ENCODE data around the gene ORAI2.
A peak's percentile ranks its signal among the peaks of the same experiment; 100 is the strongest.
"Not testable (repeated sequence)": the region's sequence is repeated elsewhere in the genome, so short reads cannot be mapped to it uniquely, and the experiment has no call there.

Gene ORAI2

DNA sequence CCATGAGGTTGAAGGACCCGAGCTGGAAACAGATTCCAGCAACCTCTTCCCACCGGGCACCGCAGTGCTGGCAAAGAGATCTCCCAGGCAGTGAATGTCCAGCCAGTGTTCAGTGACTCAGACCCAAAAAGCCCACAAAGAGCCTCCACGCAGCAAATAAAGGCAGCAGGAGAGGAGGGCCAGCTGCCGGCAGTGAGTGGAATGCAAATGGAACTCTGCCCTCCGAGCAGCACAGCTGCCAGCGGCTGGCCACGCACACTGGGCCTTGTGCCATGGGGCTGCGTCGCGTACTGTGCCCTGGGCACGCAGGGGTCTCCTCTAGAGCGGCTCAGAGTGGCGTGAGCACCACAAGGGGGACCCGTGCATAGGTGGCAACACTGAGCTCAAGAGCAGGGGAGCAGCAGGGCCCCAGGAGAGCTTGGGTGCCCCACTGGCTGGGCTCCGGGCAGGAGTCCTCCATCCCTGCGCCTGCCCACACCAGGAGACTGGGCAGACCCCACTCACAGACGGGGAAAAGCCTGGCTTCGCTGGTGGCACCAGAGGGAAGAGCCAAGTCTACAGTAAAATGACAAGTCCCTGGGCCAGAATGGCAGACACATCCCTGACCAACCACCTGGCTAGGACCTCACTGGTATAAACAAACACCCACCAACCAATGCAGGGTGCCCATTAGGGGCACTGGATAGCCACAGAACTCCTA lies 41.5 kb downstream of the ORAI2 start:
- WGBS (ENCODE audit: insufficient coverage), result no CpG with 5 or more reads among the region's 19 CpGs
- POLR2A ChIA-PET; H3K4me3 ChIP-seq (ENCODE audit: control insufficient read depth in 1 of 7, extremely low read depth in 1 of 7, insufficient read depth in 4 of 7, low read depth in 2 of 7, low read length in 6 of 7); CTCF ChIA-PET; H3K9me3 ChIP-seq (ENCODE audit: control extremely low read depth in 1 of 5, control insufficient read depth in 4 of 5, insufficient read depth in 2 of 5, low read depth in 1 of 5, low read length in 4 of 5); DNase-seq; H3K4me1 ChIP-seq (ENCODE audit: control extremely low read depth in 1 of 4, control insufficient read depth in 4 of 4, insufficient read depth in 4 of 4, low read length in 3 of 4); H3K27me3 ChIP-seq (replicated peaks in 2 of 5; ENCODE audit: control insufficient read depth in 4 of 5, insufficient read depth in 5 of 5, low read length in 4 of 5); H3K27ac ChIP-seq (ENCODE audit: insufficient read depth in 1 of 2, low read depth in 1 of 2, low read length in 2 of 2, poor library complexity in 1 of 2, severe bottlenecking in 2 of 2): not testable (repeated sequence)
- peaks cover 0 to 31% (median 21%) of the 10 kb centered on the region in 4 experiments for H3K36me3 ChIP-seq (ENCODE audit: control insufficient read depth in 4 of 4, insufficient read depth in 4 of 4, low read length in 3 of 4)

DNA sequence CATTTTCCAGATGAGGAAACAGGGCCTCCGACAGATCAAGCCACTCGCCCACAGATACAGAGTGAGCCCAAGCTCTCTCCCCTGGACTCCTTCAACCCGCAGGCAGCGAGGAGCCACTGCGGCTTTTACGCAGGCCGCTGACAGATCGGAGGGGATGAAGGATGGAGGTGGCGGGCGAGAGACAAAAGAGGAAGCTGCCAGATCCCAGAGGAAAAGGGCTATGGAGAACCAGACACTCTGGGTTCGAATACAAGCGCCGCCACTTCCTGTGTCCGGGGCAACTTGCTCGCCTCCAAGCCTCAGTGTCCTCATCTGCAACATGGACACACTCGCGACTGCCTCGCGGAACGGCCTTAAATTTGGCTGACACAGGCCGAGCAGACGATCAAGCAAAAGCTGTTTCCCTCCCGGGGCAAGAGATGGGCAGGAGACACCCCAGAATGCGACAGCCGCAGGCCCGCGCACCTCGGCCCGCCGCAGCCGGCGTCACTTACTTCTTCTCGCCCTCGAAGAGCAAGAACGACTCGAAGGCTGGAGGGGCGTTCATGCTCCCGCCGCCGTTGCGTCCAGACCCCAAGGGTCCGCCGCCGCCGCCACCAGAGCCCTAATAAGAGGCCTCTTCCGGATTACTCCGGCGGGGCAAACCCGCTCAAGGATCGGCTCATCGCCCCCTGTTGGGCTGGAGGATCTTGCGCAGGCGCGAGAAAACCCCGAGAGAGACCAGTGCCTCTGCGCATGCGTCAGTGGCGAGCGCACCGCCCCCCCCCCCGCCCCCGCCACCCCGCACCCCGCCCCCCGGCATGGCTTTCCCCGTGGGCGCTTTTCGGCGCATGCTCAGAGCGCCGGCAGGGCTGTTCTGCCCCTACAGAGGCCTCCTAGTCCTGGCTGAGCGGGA lies 45.2 kb downstream of the ORAI2 start, which contains the start of gene POLR2J:
TSS of gene POLR2J (minus strand) at position 609 of the 895 bp plus-strand sequence. CDS start at position 547, 62 bp downstream.
- WGBS (ENCODE audit: insufficient coverage), result no CpG with 5 or more reads among the region's 72 CpGs
- CTCF ChIA-PET; POLR2A ChIA-PET; H3K27ac ChIP-seq (ENCODE audit: insufficient read depth in 1 of 2, low read depth in 1 of 2, low read length in 2 of 2, poor library complexity in 1 of 2, severe bottlenecking in 2 of 2); H3K4me1 ChIP-seq (ENCODE audit: control extremely low read depth in 1 of 4, control insufficient read depth in 4 of 4, insufficient read depth in 4 of 4, low read length in 3 of 4); H3K9me3 ChIP-seq (ENCODE audit: control extremely low read depth in 1 of 5, control insufficient read depth in 4 of 5, insufficient read depth in 2 of 5, low read depth in 1 of 5, low read length in 4 of 5); H3K36me3 ChIP-seq (ENCODE audit: control insufficient read depth in 4 of 4, insufficient read depth in 4 of 4, low read length in 3 of 4); H3K27me3 ChIP-seq (replicated peaks in 2 of 5; ENCODE audit: control insufficient read depth in 4 of 5, insufficient read depth in 5 of 5, low read length in 4 of 5): not testable (repeated sequence)
- peak; percentile 72 to 88 (median 74) for DNase-seq
- H3K4me3 ChIP-seq (ENCODE audit: control insufficient read depth in 1 of 7, extremely low read depth in 1 of 7, insufficient read depth in 4 of 7, low read depth in 2 of 7, low read length in 6 of 7), result peak within 1 kb of the TSS in 4 of 7 experiments; percentile 40 to 54 (median 50)

DNA sequence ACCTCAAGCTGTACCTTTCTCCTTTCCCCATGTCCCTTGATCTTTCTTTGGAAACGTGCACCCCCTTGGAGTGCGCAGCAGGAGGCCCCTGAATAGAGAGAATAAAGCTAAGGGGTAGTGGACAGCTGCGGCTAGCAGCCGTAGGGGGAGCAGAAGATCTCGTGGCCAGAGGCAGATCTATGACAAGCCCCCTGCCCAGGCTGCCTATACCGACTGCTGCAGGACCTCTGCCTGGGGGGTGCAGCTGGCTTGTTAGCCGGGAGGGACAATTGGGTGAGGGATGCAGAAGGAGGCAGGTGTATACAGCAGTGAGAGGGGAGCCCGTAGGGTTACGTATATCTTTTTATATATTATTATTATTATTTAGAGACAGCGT lies 45.8 kb downstream of the ORAI2 start:
- H3K9me3 ChIP-seq (ENCODE audit: control extremely low read depth in 1 of 5, control insufficient read depth in 4 of 5, insufficient read depth in 2 of 5, low read depth in 1 of 5, low read length in 4 of 5); H3K27me3 ChIP-seq (replicated peaks in 2 of 5; ENCODE audit: control insufficient read depth in 4 of 5, insufficient read depth in 5 of 5, low read length in 4 of 5); POLR2A ChIA-PET; H3K4me3 ChIP-seq (ENCODE audit: control insufficient read depth in 1 of 7, extremely low read depth in 1 of 7, insufficient read depth in 4 of 7, low read depth in 2 of 7, low read length in 6 of 7); H3K36me3 ChIP-seq (ENCODE audit: control insufficient read depth in 4 of 4, insufficient read depth in 4 of 4, low read length in 3 of 4); H3K4me1 ChIP-seq (ENCODE audit: control extremely low read depth in 1 of 4, control insufficient read depth in 4 of 4, insufficient read depth in 4 of 4, low read length in 3 of 4); H3K27ac ChIP-seq (ENCODE audit: insufficient read depth in 1 of 2, low read depth in 1 of 2, low read length in 2 of 2, poor library complexity in 1 of 2, severe bottlenecking in 2 of 2); CTCF ChIA-PET; DNase-seq: not testable (repeated sequence)
- WGBS (ENCODE audit: insufficient coverage), result no CpG with 5 or more reads among the region's 10 CpGs

DNA sequence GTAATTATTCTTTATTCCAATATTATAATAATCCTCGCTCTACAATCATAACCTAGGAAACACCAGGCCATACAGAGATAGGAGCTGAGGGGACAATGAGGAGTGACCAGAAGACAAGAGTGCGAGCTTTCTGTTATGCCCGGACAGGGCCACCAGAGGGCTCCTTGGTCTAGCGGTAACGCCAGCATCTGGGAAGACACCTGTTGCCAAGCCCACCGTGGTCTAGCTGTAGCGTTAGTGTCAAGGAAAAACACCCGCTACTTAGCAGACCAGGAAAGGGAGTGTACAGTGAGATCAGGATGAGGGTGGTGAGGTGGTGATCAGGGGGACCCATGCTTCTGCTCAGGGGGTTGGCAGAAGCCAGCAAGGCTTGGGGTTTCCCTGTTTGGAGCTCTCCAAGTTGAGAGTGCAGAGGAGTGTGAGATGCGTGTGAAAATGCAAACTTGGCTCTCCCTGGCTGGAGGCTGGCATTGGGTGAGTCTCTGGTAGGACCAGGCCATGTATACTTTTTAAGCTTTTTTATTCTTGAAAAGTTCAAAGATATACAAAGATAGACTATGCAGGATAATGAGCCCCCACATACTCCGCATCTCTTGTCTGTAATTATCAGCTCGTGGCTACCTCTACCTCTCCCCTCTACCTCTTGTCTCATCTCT lies 46.7 kb downstream of the ORAI2 start:
- H3K27me3 ChIP-seq (replicated peaks in 2 of 5; ENCODE audit: control insufficient read depth in 4 of 5, insufficient read depth in 5 of 5, low read length in 4 of 5); H3K4me1 ChIP-seq (ENCODE audit: control extremely low read depth in 1 of 4, control insufficient read depth in 4 of 4, insufficient read depth in 4 of 4, low read length in 3 of 4); H3K9me3 ChIP-seq (ENCODE audit: control extremely low read depth in 1 of 5, control insufficient read depth in 4 of 5, insufficient read depth in 2 of 5, low read depth in 1 of 5, low read length in 4 of 5); H3K4me3 ChIP-seq (ENCODE audit: control insufficient read depth in 1 of 7, extremely low read depth in 1 of 7, insufficient read depth in 4 of 7, low read depth in 2 of 7, low read length in 6 of 7); DNase-seq; H3K27ac ChIP-seq (ENCODE audit: insufficient read depth in 1 of 2, low read depth in 1 of 2, low read length in 2 of 2, poor library complexity in 1 of 2, severe bottlenecking in 2 of 2); H3K36me3 ChIP-seq (ENCODE audit: control insufficient read depth in 4 of 4, insufficient read depth in 4 of 4, low read length in 3 of 4); POLR2A ChIA-PET; CTCF ChIA-PET: not testable (repeated sequence)
- no CpG with 5 or more reads among the region's 11 CpGs for WGBS (ENCODE audit: insufficient coverage)

DNA sequence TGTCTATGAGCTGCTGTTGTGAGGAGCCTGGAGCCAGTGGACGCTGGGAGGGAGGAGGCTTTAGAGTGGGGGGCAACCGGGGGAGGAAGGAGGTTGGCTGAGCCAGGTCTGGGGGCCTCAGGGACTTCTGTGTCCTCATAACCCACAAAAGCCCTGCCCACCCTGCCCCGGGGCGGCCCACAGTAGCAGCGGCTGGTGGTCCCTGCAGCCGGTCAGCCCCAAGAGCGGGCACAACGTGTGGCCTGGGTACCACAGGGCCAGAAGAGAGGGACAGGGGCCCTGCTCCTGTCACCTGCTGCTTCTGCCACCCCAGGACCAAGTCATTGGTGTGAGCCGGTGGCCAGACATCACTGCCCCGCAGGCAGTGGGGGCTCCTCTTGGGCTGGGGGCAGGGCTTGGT lies 48.6 kb downstream of the ORAI2 start:
- WGBS (ENCODE audit: insufficient coverage), result no CpG with 5 or more reads among the region's 10 CpGs
- H3K27ac ChIP-seq (ENCODE audit: insufficient read depth in 1 of 2, low read depth in 1 of 2, low read length in 2 of 2, poor library complexity in 1 of 2, severe bottlenecking in 2 of 2); H3K27me3 ChIP-seq (replicated peaks in 2 of 5; ENCODE audit: control insufficient read depth in 4 of 5, insufficient read depth in 5 of 5, low read length in 4 of 5); DNase-seq; H3K4me3 ChIP-seq (ENCODE audit: control insufficient read depth in 1 of 7, extremely low read depth in 1 of 7, insufficient read depth in 4 of 7, low read depth in 2 of 7, low read length in 6 of 7); POLR2A ChIA-PET; H3K9me3 ChIP-seq (ENCODE audit: control extremely low read depth in 1 of 5, control insufficient read depth in 4 of 5, insufficient read depth in 2 of 5, low read depth in 1 of 5, low read length in 4 of 5); CTCF ChIA-PET; H3K4me1 ChIP-seq (ENCODE audit: control extremely low read depth in 1 of 4, control insufficient read depth in 4 of 4, insufficient read depth in 4 of 4, low read length in 3 of 4); H3K36me3 ChIP-seq (ENCODE audit: control insufficient read depth in 4 of 4, insufficient read depth in 4 of 4, low read length in 3 of 4): not testable (repeated sequence)

DNA sequence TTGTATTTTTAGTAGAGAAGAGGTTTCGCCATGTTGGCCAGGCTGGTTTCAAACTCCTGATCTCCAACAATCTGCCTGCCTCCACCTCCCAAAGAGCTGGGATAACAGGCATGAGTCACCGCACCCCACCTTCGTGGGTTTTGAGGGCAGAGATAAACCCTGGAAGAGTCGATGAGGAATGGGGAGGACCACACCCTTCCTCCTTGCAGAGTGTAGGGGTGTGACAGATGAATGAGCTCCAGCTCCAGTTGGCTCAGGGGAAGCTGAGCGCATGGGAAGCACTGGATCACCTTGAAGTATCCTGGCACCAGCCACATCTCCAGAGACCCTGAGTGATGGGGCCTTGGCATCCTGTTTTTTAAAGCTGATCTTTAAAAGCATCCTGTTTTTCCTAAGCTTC lies 50.9 kb downstream of the ORAI2 start:
- POLR2A ChIA-PET; H3K27ac ChIP-seq (ENCODE audit: insufficient read depth in 1 of 2, low read depth in 1 of 2, low read length in 2 of 2, poor library complexity in 1 of 2, severe bottlenecking in 2 of 2); H3K9me3 ChIP-seq (ENCODE audit: control extremely low read depth in 1 of 5, control insufficient read depth in 4 of 5, insufficient read depth in 2 of 5, low read depth in 1 of 5, low read length in 4 of 5); H3K36me3 ChIP-seq (ENCODE audit: control insufficient read depth in 4 of 4, insufficient read depth in 4 of 4, low read length in 3 of 4); CTCF ChIA-PET; H3K27me3 ChIP-seq (replicated peaks in 2 of 5; ENCODE audit: control insufficient read depth in 4 of 5, insufficient read depth in 5 of 5, low read length in 4 of 5); H3K4me3 ChIP-seq (ENCODE audit: control insufficient read depth in 1 of 7, extremely low read depth in 1 of 7, insufficient read depth in 4 of 7, low read depth in 2 of 7, low read length in 6 of 7); DNase-seq; H3K4me1 ChIP-seq (ENCODE audit: control extremely low read depth in 1 of 4, control insufficient read depth in 4 of 4, insufficient read depth in 4 of 4, low read length in 3 of 4): not testable (repeated sequence)
- WGBS (ENCODE audit: insufficient coverage), result no CpG with 5 or more reads among the region's 5 CpGs

DNA sequence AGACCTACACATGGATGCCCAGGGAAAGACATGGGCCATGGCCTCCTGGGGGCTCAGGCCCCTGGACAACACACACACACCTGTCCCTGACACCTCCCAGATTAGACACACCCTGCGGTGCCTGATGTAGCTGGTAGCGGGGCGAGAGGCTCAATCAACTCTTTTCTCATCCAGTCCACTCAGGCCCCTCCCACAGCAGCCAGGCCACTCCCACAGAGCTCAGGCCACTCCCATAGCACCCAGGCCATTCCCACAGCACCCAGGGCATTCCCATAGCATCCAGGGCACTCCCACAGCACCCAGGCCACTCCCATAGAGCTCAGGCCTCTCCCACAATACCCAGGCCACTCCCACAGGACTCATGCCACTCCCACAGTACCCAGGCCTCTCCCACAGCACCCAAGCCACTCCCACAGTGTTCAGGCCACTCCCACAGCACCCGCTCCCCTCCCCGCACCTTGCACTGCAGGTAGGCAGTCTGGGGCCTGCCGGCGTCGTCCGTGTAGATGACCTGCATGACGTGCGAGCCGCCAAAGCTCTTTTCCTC lies 57.2 kb downstream of the ORAI2 start:
- no CpG with 5 or more reads among the region's 12 CpGs for WGBS (ENCODE audit: insufficient coverage)
- H3K27ac ChIP-seq (ENCODE audit: insufficient read depth in 1 of 2, low read depth in 1 of 2, low read length in 2 of 2, poor library complexity in 1 of 2, severe bottlenecking in 2 of 2); H3K27me3 ChIP-seq (replicated peaks in 2 of 5; ENCODE audit: control insufficient read depth in 4 of 5, insufficient read depth in 5 of 5, low read length in 4 of 5); H3K9me3 ChIP-seq (ENCODE audit: control extremely low read depth in 1 of 5, control insufficient read depth in 4 of 5, insufficient read depth in 2 of 5, low read depth in 1 of 5, low read length in 4 of 5); H3K4me1 ChIP-seq (ENCODE audit: control extremely low read depth in 1 of 4, control insufficient read depth in 4 of 4, insufficient read depth in 4 of 4, low read length in 3 of 4); H3K4me3 ChIP-seq (ENCODE audit: control insufficient read depth in 1 of 7, extremely low read depth in 1 of 7, insufficient read depth in 4 of 7, low read depth in 2 of 7, low read length in 6 of 7); CTCF ChIA-PET; DNase-seq; POLR2A ChIA-PET; H3K36me3 ChIP-seq (ENCODE audit: control insufficient read depth in 4 of 4, insufficient read depth in 4 of 4, low read length in 3 of 4): not testable (repeated sequence)

Measured in common myeloid progenitor, CD34-positive (primary cell).